Fibroblast of the conjunctiva (primary cell): ENCODE data around the gene FOXJ3.

Experiments used
- DNase-seq: peaks from one replicate; pipeline ENCODE4 v3.0.0-alpha.2; 2010; ENCODE audit warnings: low read depth

FOXJ3 gene

GRCh38 chr1:42143896-42144710 is 190.9 kb downstream of the FOXJ3 start:
- DNase-seq: no peak

- DNase-seq: no peak
These were observed 191.9 kb downstream of the FOXJ3 start for GRCh38 chr1:42142894-42143675.

GRCh38 chr1:42141978-42142377 is 193.1 kb downstream of the FOXJ3 start:
- no peak for DNase-seq

GRCh38 chr1:42140191-42140590 is 194.8 kb downstream of the FOXJ3 start:
- DNase-seq: no peak

- no peak for DNase-seq
These were observed 195.6 kb downstream of the FOXJ3 start for GRCh38 chr1:42139444-42139843.

- no peak for DNase-seq
These were observed 196.4 kb downstream of the FOXJ3 start for GRCh38 chr1:42138586-42138985.

GRCh38 chr1:42137766-42138165 is 197.3 kb downstream of the FOXJ3 start:
- no peak for DNase-seq

GRCh38 chr1:42136466-42136865 is 198.6 kb downstream of the FOXJ3 start:
- DNase-seq: no peak

- DNase-seq: no peak
These were observed 199.6 kb downstream of the FOXJ3 start for GRCh38 chr1:42135426-42135825.

- no peak for DNase-seq
These were observed 201.1 kb downstream of the FOXJ3 start for GRCh38 chr1:42133809-42134526.

GRCh38 chr1:42133390-42133789 is 201.6 kb downstream of the FOXJ3 start:
- DNase-seq: no peak

- no peak for DNase-seq
These were observed 204.9 kb downstream of the FOXJ3 start for GRCh38 chr1:42130061-42130660.

GRCh38 chr1:42128964-42129363 is 206.1 kb downstream of the FOXJ3 start:
- DNase-seq: no peak

GRCh38 chr1:42128499-42128898 is 206.5 kb downstream of the FOXJ3 start:
- DNase-seq: no peak

GRCh38 chr1:42127767-42128166 is 207.3 kb downstream of the FOXJ3 start:
- no peak for DNase-seq
